Ishikawa (cell line): ENCODE data around the gene HRH1.

ENCODE experiments used
- CEBPB ChIP-seq: IDR thresholded peaks from 2 replicates; pipeline ENCODE4 v1.6.1; 2012
- CREB1 ChIP-seq: IDR thresholded peaks from 2 replicates; pipeline ENCODE4 v1.6.1; 2012; ENCODE audit warnings: low read depth
- EGR1 ChIP-seq: IDR thresholded peaks from 2 replicates; pipeline ENCODE4 v1.6.1; 2012
- EP300 ChIP-seq: IDR thresholded peaks from 2 replicates; pipeline ENCODE4 v1.6.1; 2012; ENCODE audit warnings: borderline replicate concordance
- FOXM1 ChIP-seq: IDR thresholded peaks from 2 replicates; pipeline ENCODE4 v1.6.1; 2012; ENCODE audit warnings: low read depth, borderline replicate concordance
- MAX ChIP-seq: IDR thresholded peaks from 2 replicates; pipeline ENCODE4 v1.6.1; 2012
- NFIC ChIP-seq: IDR thresholded peaks from 2 replicates; pipeline ENCODE4 v1.6.1; 2012
- RAD21 ChIP-seq: IDR thresholded peaks from 2 replicates; pipeline ENCODE4 v1.6.1; 2012; ENCODE audit warnings: low read depth
- REST ChIP-seq: IDR thresholded peaks from 2 replicates; pipeline ENCODE4 v1.6.1; 2012; ENCODE audit warnings: low read depth, mild to moderate bottlenecking
- TAF1 ChIP-seq: IDR thresholded peaks from 2 replicates; pipeline ENCODE4 v1.6.1; 2012; ENCODE audit warnings: low read depth, mild to moderate bottlenecking
- TCF12 ChIP-seq: IDR thresholded peaks from 2 replicates; pipeline ENCODE4 v1.6.1; 2012; ENCODE audit warnings: low read depth
- TEAD4 ChIP-seq: IDR thresholded peaks from 2 replicates; pipeline ENCODE4 v1.6.1; 2012
- YY1 ChIP-seq: IDR thresholded peaks from 2 replicates; pipeline ENCODE4 v1.6.1; 2012; ENCODE audit warnings: low read depth
- ZBTB7A ChIP-seq: IDR thresholded peaks from 2 replicates; pipeline ENCODE4 v1.6.1; 2012; ENCODE audit warnings: low read depth
- TF ChIP-seq, protein P1 (sequence below): IDR thresholded peaks from 2 replicates; pipeline ENCODE4 v1.6.1; 2012

HRH1 gene

GRCh38 chr3:11162401-11163345, 8.4 kb downstream of the HRH1 start:
- TF ChIP-seq TCF12 (no peak), TEAD4 (no peak)

- no peak for TF ChIP-seq MAX
- no peak for TF ChIP-seq TCF12
- no peak for TF ChIP-seq CREB1
- no peak for TF ChIP-seq CEBPB
- TF ChIP-seq NFIC: no peak
- TF ChIP-seq EGR1: no peak
- TF ChIP-seq, protein P1, sequence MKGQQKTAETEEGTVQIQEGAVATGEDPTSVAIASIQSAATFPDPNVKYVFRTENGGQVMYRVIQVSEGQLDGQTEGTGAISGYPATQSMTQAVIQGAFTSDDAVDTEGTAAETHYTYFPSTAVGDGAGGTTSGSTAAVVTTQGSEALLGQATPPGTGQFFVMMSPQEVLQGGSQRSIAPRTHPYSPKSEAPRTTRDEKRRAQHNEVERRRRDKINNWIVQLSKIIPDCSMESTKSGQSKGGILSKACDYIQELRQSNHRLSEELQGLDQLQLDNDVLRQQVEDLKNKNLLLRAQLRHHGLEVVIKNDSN: no peak
These were observed 10.3 kb downstream of the HRH1 start for GRCh38 chr3:11164607-11165006.

- TF ChIP-seq CEBPB (no peak), EGR1 (no peak), CREB1 (no peak), TCF12 (no peak), FOXM1 (no peak), TEAD4 (no peak), REST (no peak), ZBTB7A (no peak), EP300 (no peak), MAX (no peak), TAF1 (no peak), NFIC (no peak), RAD21 (no peak)
- TF ChIP-seq, protein P1: no peak
These were observed 11.2 kb downstream of the HRH1 start for GRCh38 chr3:11165476-11165875.

GRCh38 chr3:11167590-11167989, 13.3 kb downstream of the HRH1 start:
- TF ChIP-seq TAF1 (no peak), NFIC (no peak), CEBPB (no peak), EP300 (no peak), TCF12 (no peak), CREB1 (no peak), RAD21 (no peak), REST (no peak), TEAD4 (no peak), ZBTB7A (no peak), FOXM1 (no peak), EGR1 (no peak), MAX (no peak)

DNA sequence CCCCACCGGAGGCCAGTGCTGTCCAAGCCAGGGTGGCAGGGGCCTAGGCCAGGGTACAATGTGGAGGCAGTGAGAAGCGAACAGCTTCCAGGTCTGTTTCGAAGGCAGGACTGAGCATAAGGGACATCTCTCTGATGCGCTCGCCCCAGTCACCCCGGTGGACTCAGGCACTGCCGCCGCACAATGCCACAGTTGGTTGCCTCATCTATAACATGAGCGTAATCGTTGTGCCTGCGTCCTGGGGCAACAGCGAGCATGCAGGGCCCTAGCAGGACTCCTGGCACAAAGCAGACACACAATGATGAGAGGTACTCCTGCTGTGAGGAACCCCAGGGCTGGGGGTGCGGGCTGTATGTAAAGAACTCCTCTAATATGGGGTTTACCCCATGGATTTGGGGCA, 14.1 kb downstream of the HRH1 start:
- no peak for TF ChIP-seq TCF12
- TF ChIP-seq MAX: no peak
- TF ChIP-seq, protein P1: no peak
- TF ChIP-seq CREB1: no peak
- TF ChIP-seq FOXM1: no peak
- TF ChIP-seq REST: no peak
- no peak for TF ChIP-seq EP300
- TF ChIP-seq ZBTB7A: no peak
- TF ChIP-seq NFIC: no peak
- TF ChIP-seq YY1: no peak
- TF ChIP-seq TAF1: no peak
- no peak for TF ChIP-seq RAD21
- TF ChIP-seq TEAD4: no peak
- no peak for TF ChIP-seq CEBPB
- TF ChIP-seq EGR1: no peak
